Activated CD4-positive, alpha-beta memory T cell treated with anti-CD3 and anti-CD28 coated beads for 36 hours (primary cell): ENCODE data around the gene BRD3OS. TPM values are rescaled to one million over a fixed set of nuclear protein-coding genes. Genes with fewer than 3 reads are reported as not detected.
A peak's percentile ranks its signal among the peaks of the same experiment; 100 is the strongest.
"Not testable (repeated sequence)": the region's sequence is repeated elsewhere in the genome, so short reads cannot be mapped to it uniquely, and the experiment has no call there.

Experiments
- CTCF ChIA-PET: fragments of 350-600 bp; sonication (Branson Sonifier 250); formaldehyde crosslinking; loops from one replicate; lab custom pipeline; 2021; ENCODE audit warnings: antibody characterized with exemption, inconsistent platforms; lab: Charles Lee
- POLR2A ChIA-PET: fragments of 350-600 bp; sonication (Branson Sonifier 250); formaldehyde crosslinking; loops from one replicate; lab custom pipeline; 2021; ENCODE audit warnings: antibody characterized with exemption; lab: Charles Lee
- DNase-seq: peaks from one replicate; pipeline ENCODE4 v3.0.0-alpha.2; 2020
- H3K27ac Mint-ChIP-seq: one replicate; pipeline ENCODE4 v1.8.0; 2021; ENCODE audit warnings: mixed read lengths
- H3K27me3 Mint-ChIP-seq: one replicate; pipeline ENCODE4 v1.8.0; 2021; ENCODE audit warnings: mixed read lengths
- H3K36me3 Mint-ChIP-seq: one replicate; pipeline ENCODE4 v1.8.0; 2021; ENCODE audit warnings: mixed read lengths
- H3K4me1 Mint-ChIP-seq: one replicate; pipeline ENCODE4 v1.8.0; 2021; ENCODE audit warnings: low read depth, mixed read lengths
- H3K4me3 Mint-ChIP-seq: one replicate; pipeline ENCODE4 v1.8.0; 2021; ENCODE audit warnings: mild to moderate bottlenecking, mixed read lengths
- H3K9me3 Mint-ChIP-seq: one replicate; pipeline ENCODE4 v1.8.0; 2021; ENCODE audit warnings: mixed read lengths
- intact Hi-C: fragments of 100-400 bp; cut with micrococcal nuclease; formaldehyde crosslinking; loops from one replicate; pipeline ENCODE4 v1.15.1; 2023
- total RNA-seq, 2 experiments: library from RNA; stranded (reverse); gene quantifications; one replicate each; pipeline ENCODE4 v1.2.3, GENCODE V29; 2021

BRD3OS gene
- total RNA-seq, 2 experiments from 2014 or later, result 12.6 to 13.2 TPM

DNA sequence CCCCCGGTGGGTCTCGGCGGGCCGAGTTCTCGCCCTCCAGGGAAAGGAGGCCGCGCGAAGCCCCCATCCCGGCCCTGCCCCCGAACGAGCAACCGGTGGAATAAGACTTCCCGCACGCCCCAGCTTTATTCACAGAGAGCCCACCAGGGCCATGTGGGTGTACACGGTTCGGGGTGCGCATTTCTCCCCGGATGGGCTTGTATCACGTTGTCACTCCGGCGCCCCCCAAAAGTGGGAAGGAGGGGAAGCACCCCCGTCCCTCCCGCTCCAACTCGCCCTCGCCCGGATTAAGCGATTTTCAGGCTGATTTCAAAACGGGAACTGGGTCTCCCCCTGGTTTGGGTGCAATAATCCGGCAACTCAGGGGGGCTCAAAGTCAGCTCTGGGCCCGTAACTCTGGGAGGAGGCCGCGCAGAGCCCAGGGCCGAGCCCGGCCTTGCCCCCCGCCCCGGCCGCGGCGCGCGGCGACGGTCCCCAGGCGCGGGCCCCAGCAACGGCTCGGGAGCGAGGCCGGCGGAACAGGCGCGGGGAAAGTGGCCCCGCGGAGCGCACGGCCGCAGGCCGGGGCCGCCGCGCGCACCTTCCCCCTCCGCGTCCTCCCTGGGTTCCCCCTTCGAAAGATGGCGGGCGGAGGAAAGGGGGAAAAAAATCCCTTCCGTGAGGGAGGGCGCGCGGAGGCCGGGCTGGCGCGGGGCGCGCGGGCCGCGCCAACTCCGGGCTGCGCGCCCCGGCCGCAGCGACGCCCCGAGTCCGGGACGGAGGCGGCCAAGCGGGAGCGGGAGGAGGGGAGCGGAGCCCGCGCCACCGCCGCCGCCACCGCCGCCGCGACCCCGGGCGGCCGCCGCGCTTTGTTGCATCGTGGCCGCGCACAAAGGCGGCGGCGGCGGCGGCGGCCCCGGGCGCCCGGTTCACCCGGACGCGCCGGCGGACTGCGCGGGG is 41.9 kb downstream of the BRD3OS start:
- Mint-ChIP-seq H3K27ac (peak overlapping the region; percentile 80), H3K4me1 (peaks cover 28% of the 10 kb centered on the region), H3K9me3 (no peaks in the 10 kb centered on the region), H3K4me3 (peak overlapping the region; percentile 87), H3K36me3 (no peaks in the 10 kb centered on the region), H3K27me3 (peaks cover 13% of the 10 kb centered on the region)
- ChIA-PET CTCF (interaction anchor here (1.3 to 1.4 kb wide), 2 partner anchors 41 to 98 kb away, joined by 3 to 6 read pairs; partner anchors contain the start of genes BRD3OS and RNU6ATAC), POLR2A (interaction anchor here (1.2 to 2.3 kb wide), 3 partner anchors 41 to 69 kb away, joined by 4 to 13 read pairs (median 8); partner anchors contain the start of genes BRD3OS and WDR5)
- intact Hi-C loops, result loop anchor here (5.0 to 10.0 kb wide), 5 partner anchors 75 to 1840 kb away; partner anchors contain the start of genes CAMSAP1 and VAV2
- peak; percentile 48 for DNase-seq

GRCh38 chr9:134067904-134068743 is 42.8 kb downstream of the BRD3OS start, which contains the start of gene BRD3:
BRD3 (minus strand) TSS chr9:134068026; CDS start chr9:134053477, 14,549 bp downstream.
- peak; percentile 85 for DNase-seq
- peak within 1 kb of the TSS; percentile 87 for H3K4me3 Mint-ChIP-seq
- H3K36me3 Mint-ChIP-seq, result no peaks in the 10 kb centered on the region
- H3K27ac Mint-ChIP-seq, result peak within 1 kb of the TSS; percentile 80
- ChIA-PET POLR2A (interaction anchor here (0.5 to 2.3 kb wide), 2 partner anchors 68 to 89 kb away, joined by 3 to 8 read pairs; partner anchors contain the start of gene WDR5), CTCF (no interaction called here)
- H3K4me1 Mint-ChIP-seq, result peaks cover 24% of the 10 kb centered on the region
- H3K27me3 Mint-ChIP-seq, result peaks cover 13% of the 10 kb centered on the region
- intact Hi-C loops, result loop anchor here (1.0 to 10.0 kb wide), 9 partner anchors 31 to 1839 kb away; partner anchors contain the start of genes BRD3OS, CAMSAP1, RNU6ATAC and VAV2
- H3K9me3 Mint-ChIP-seq, result no peaks in the 10 kb centered on the region

- Mint-ChIP-seq H3K4me1 (peaks cover 21% of the 10 kb centered on the region), H3K27ac (peak overlapping the region; percentile 78), H3K27me3 (peaks cover 16% of the 10 kb centered on the region), H3K9me3 (no peaks in the 10 kb centered on the region), H3K4me3 (peak overlapping the region; percentile 73), H3K36me3 (no peaks in the 10 kb centered on the region)
- ChIA-PET POLR2A (interaction anchor here (0.5 kb wide), 1 partner anchor 88 kb away, joined by 3 read pairs; no protein-coding TSS in a partner anchor), CTCF (no interaction called here)
- intact Hi-C loops, result loop anchor here (1.0 to 10.0 kb wide), 9 partner anchors 30 to 1838 kb away; partner anchors contain the start of genes BRD3OS, CAMSAP1, RNU6ATAC and VAV2
- DNase-seq, result peak; percentile 14
Observed at GRCh38 chr9:134068744-134069479, 43.6 kb downstream of the BRD3OS start.

- Mint-ChIP-seq H3K9me3 (no peaks in the 10 kb centered on the region), H3K4me1 (peaks cover 17% of the 10 kb centered on the region), H3K27me3 (peaks cover 18% of the 10 kb centered on the region), H3K27ac (peak overlapping the region; percentile 14), H3K36me3 (peaks cover under 1% of the 10 kb centered on the region), H3K4me3 (peak overlapping the region; percentile 4)
- intact Hi-C loops, result loop anchor here (2.0 to 10.0 kb wide), 6 partner anchors 29 to 1838 kb away; partner anchors contain the start of genes CAMSAP1 and VAV2
- no peak for DNase-seq
- ChIA-PET CTCF (no interaction called here), POLR2A (no interaction called here)
Observed at GRCh38 chr9:134069480-134070399, 44.5 kb downstream of the BRD3OS start.

DNA sequence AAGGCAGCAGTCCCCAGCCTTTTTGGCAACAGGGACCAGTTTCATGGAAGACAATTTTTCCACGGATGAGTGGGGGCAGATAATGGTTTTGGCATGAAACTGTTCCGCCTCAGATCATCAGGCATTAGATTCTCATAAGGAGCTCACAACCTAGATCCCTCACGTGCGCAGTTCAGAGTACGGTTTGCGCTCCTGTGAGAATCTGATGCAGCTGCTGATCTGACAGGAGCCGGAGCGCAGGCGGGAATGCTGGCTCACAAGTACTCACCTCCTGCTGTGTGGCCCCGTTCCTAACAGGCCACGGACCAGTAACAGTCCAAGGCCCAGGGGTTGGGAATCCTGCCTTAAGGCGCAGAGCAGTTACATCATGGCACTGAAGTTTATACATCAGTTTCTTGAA is 45.9 kb downstream of the BRD3OS start:
- no peak for DNase-seq
- Mint-ChIP-seq H3K27me3 (peaks cover 19% of the 10 kb centered on the region), H3K4me1 (peaks cover 8% of the 10 kb centered on the region), H3K9me3 (peaks cover 1% of the 10 kb centered on the region), H3K36me3 (peaks cover 2% of the 10 kb centered on the region), H3K27ac (no peak overlapping the region), H3K4me3 (no peak overlapping the region)
- CTCF ChIA-PET, result no interaction called here
- POLR2A ChIA-PET, result no interaction called here
- intact Hi-C loops, result no loop called here

GRCh38 chr9:134072683-134073082 is 47.4 kb downstream of the BRD3OS start:
- intact Hi-C loops, H3K9me3 Mint-ChIP-seq, DNase-seq, POLR2A ChIA-PET, H3K36me3 Mint-ChIP-seq, H3K4me1 Mint-ChIP-seq, H3K27ac Mint-ChIP-seq, CTCF ChIA-PET, H3K4me3 Mint-ChIP-seq: not testable (repeated sequence)
- peaks cover 19% of the 10 kb centered on the region for H3K27me3 Mint-ChIP-seq

DNA sequence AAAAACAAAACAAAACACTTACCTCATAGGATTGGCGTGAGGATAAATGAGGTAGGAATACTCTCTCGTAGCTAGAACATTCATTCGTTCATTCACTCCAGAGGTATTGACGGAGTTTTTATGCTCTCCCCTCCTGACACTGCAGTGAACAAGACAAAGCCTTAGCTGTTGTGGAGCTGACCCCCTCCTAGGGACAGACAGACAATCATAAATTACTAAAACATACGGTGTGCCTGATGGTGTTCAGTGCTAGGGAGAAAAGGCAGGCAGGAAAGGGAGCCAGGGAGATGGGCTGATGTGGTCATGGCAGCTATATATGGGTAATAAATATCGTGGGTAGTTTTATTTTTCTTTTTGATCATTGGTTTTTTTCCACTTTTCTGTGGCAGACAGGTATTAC is 48.2 kb downstream of the BRD3OS start:
- no peak for DNase-seq
- ChIA-PET CTCF (interaction anchor here (1.2 kb wide), 1 partner anchor 7 kb away, joined by 3 read pairs; no protein-coding TSS in a partner anchor), POLR2A (no interaction called here)
- Mint-ChIP-seq H3K9me3 (peaks cover 8% of the 10 kb centered on the region), H3K4me1 (peaks cover 3% of the 10 kb centered on the region), H3K27ac (no peak overlapping the region), H3K4me3 (no peak overlapping the region), H3K27me3 (peaks cover 19% of the 10 kb centered on the region), H3K36me3 (peaks cover 5% of the 10 kb centered on the region)
- intact Hi-C loops, result no loop called here

- H3K27ac Mint-ChIP-seq, intact Hi-C loops, DNase-seq, CTCF ChIA-PET, H3K4me3 Mint-ChIP-seq, H3K36me3 Mint-ChIP-seq, H3K4me1 Mint-ChIP-seq, POLR2A ChIA-PET: not testable (repeated sequence)
- peaks cover 15% of the 10 kb centered on the region for H3K9me3 Mint-ChIP-seq
- peaks cover 10% of the 10 kb centered on the region for H3K27me3 Mint-ChIP-seq
Observed at GRCh38 chr9:134075689-134076088, 50.4 kb downstream of the BRD3OS start.

GRCh38 chr9:134076644-134077043 is 51.4 kb downstream of the BRD3OS start:
- intact Hi-C loops, result no loop called here
- Mint-ChIP-seq H3K4me1 (no peaks in the 10 kb centered on the region), H3K27me3 (peaks cover 14% of the 10 kb centered on the region), H3K4me3 (no peak overlapping the region), H3K27ac (no peak overlapping the region), H3K9me3 (peaks cover 15% of the 10 kb centered on the region), H3K36me3 (peaks cover 9% of the 10 kb centered on the region)
- no peak for DNase-seq
- CTCF ChIA-PET, result no interaction called here
- POLR2A ChIA-PET, result no interaction called here
